ENCODE results near the gene PAPPA2. TPM values are rescaled to one million over a fixed set of nuclear protein-coding genes. Genes with fewer than 3 reads are reported as not detected.

PAPPA2 gene
- total RNA-seq, 1 donor from 2014 or later, result 0.25 TPM

DNA sequence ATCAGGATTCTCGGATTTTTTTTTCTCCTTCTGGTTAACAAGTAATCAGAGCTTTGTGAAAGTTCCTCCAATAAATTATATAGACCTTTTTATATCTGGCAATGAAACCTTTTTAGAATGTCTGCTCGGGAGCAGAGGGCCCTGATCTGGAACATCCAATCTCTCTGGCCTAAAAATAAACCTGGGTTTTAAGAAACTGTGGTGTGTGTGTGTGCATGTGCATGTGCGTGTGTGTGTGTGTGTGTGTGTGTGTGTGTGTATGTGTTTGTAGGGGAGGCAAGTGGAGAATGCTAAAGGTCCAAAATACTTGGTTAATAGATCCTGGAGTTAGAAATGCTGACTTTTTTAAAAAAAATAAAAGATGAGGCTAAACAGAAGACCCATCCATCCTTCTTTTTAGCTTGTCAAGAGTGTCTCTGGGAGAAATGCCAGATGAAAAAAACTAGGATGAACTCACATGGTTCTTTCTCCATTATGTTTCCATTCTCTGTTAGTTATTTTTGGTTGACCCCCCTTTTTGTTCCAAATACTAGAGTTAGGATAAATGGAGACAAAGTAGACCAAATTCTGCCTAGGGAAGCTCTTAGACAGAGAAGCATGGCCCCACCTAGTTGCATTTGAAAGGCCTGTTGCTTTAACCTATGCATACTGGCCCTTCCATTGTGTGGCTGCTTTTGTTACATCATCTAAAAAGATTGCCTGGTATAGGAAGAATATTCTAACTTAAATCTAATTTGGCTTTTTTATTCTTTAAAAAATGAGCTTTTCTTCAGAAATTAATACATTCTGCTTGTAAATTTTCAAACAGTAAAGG lies 175.9 kb downstream of the PAPPA2 start:
- H3K9me3 Mint-ChIP-seq, result no peaks in the 10 kb centered on the region
- H3K27ac Mint-ChIP-seq, result no peak overlapping the region
- H3K4me1 Mint-ChIP-seq, result no peaks in the 10 kb centered on the region
- no peak for DNase-seq (ENCODE audit: low spot score in 2 of 2, unreplicated experiment in 2 of 2)
- TF ChIP-seq, protein P1, sequence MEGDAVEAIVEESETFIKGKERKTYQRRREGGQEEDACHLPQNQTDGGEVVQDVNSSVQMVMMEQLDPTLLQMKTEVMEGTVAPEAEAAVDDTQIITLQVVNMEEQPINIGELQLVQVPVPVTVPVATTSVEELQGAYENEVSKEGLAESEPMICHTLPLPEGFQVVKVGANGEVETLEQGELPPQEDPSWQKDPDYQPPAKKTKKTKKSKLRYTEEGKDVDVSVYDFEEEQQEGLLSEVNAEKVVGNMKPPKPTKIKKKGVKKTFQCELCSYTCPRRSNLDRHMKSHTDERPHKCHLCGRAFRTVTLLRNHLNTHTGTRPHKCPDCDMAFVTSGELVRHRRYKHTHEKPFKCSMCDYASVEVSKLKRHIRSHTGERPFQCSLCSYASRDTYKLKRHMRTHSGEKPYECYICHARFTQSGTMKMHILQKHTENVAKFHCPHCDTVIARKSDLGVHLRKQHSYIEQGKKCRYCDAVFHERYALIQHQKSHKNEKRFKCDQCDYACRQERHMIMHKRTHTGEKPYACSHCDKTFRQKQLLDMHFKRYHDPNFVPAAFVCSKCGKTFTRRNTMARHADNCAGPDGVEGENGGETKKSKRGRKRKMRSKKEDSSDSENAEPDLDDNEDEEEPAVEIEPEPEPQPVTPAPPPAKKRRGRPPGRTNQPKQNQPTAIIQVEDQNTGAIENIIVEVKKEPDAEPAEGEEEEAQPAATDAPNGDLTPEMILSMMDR (IDR thresholded peaks at IDR 0.05; ENCODE audit: unreplicated experiment), result no peak
- no peak overlapping the region for H3K4me3 Mint-ChIP-seq
- H3K27me3 Mint-ChIP-seq (ENCODE audit: low read depth), result no peaks in the 10 kb centered on the region
- H3K36me3 Mint-ChIP-seq, result no peaks in the 10 kb centered on the region

DNA sequence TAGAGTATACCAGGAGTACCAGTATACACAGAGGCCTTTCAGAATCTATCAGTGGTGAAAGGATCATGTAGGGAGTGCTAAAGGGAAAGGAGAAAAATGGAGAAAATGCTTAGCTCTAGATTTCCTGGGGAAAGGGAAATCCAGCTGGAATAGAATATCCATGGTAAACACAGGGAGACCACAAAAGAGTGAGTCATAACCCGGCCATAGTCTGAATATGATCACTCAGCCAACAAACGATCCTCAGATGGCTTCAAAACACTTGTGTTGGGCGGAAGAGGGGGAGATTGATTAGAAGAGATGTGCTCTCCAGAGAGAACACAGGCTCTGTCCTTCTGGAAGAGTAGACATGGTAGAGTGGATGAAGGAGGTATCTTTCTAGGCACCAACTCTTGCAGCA lies 180.6 kb downstream of the PAPPA2 start:
- H3K4me1 Mint-ChIP-seq, result no peaks in the 10 kb centered on the region
- DNase-seq (ENCODE audit: low spot score in 2 of 2, unreplicated experiment in 2 of 2), result no peak
- H3K27ac Mint-ChIP-seq, result no peak overlapping the region
- H3K9me3 Mint-ChIP-seq, result peaks cover 10% of the 10 kb centered on the region
- H3K4me3 Mint-ChIP-seq, result no peak overlapping the region
- TF ChIP-seq, protein P1 (IDR thresholded peaks at IDR 0.05; ENCODE audit: unreplicated experiment), result no peak
- H3K27me3 Mint-ChIP-seq (ENCODE audit: low read depth), result no peaks in the 10 kb centered on the region
- H3K36me3 Mint-ChIP-seq, result no peaks in the 10 kb centered on the region

DNA sequence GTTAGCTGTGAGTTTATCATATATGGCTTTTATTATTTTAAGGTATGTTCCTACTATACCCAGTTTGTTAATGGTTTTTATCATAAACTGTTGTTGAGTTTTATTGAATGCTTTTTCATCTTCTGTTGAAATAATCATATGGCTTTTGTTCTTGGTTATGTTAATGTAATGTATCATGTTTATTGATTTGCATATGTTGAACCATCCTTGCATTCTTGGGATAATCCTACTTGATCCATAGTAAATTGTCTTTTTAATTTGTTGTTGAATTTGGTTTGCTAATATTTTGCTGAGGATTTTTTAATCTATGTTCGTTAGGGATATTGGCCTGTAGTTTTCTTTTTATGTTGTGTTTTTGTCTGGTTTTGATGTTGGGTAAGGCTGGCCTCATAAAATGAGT lies 185.6 kb downstream of the PAPPA2 start:
- no peak for DNase-seq (ENCODE audit: low spot score in 2 of 2, unreplicated experiment in 2 of 2)
- no peak overlapping the region for H3K4me3 Mint-ChIP-seq
- no peaks in the 10 kb centered on the region for H3K27me3 Mint-ChIP-seq (ENCODE audit: low read depth)
- H3K27ac Mint-ChIP-seq, result no peak overlapping the region
- TF ChIP-seq, protein P1 (IDR thresholded peaks at IDR 0.05; ENCODE audit: unreplicated experiment), result no peak
- H3K9me3 Mint-ChIP-seq, result peaks cover 43% of the 10 kb centered on the region
- no peaks in the 10 kb centered on the region for H3K4me1 Mint-ChIP-seq
- H3K36me3 Mint-ChIP-seq, result no peaks in the 10 kb centered on the region

DNA sequence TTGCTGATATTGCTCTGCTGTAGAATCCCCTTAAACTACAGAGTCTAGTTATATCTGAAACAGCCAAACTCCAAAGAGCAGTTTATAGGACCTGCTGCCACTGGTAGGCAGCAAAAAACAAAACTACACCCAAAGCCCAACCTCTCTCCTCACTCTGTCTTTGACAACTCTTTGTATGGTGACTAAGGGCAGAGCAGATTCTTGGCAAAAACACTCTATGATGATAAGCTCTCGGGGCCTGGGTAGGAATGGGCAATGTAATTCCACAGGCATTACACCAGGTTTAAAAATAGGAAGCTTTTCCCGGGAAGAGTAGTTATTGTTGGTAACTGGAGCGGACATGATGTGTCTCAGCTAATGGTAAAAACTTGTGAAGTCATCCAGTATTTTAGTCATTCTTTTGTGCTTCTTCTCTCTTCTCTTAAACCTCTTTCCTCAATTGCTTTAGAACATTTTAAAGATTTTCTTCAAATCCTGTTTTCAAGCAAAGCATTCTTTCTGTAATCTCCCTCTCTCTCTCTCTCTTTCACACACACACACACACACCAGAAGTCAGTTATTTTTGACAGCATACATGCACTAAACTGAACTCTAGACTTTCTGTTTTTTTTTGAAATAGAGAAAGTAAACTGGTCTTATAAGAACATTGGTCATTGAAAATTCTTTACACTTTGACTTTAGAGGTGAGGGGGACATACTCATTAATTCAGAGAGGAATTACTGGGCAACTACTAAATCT lies 193.5 kb downstream of the PAPPA2 start:
- H3K4me1 Mint-ChIP-seq, result peaks cover 2% of the 10 kb centered on the region
- H3K9me3 Mint-ChIP-seq, result peaks cover 29% of the 10 kb centered on the region
- no peaks in the 10 kb centered on the region for H3K36me3 Mint-ChIP-seq
- DNase-seq (ENCODE audit: low spot score in 2 of 2, unreplicated experiment in 2 of 2), result no peak
- H3K27me3 Mint-ChIP-seq (ENCODE audit: low read depth), result no peaks in the 10 kb centered on the region
- no peak overlapping the region for H3K4me3 Mint-ChIP-seq
- TF ChIP-seq, protein P1 (IDR thresholded peaks at IDR 0.05; ENCODE audit: unreplicated experiment), result no peak
- no peak overlapping the region for H3K27ac Mint-ChIP-seq

DNA sequence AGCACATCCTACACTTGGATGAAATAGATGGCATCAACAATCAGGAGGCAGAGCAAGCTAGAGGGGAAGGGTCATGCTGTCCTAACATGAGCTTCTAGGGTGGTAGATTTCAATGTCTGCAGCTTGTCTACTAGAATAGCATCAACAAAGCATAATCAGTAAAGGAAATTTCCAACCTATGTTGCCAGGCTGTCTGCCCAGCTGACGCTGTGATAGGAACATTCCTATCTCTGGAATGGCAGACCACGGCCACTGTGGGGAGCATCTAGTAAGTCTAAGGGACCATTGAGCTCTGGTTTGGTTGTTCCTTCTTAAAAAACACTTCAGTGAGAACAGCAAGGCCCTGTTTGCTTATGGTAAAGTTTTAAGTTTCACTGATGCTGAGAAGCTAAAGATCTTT lies 206.8 kb downstream of the PAPPA2 start:
- no peaks in the 10 kb centered on the region for H3K4me1 Mint-ChIP-seq
- DNase-seq (ENCODE audit: low spot score in 2 of 2, unreplicated experiment in 2 of 2), result no peak
- no peak overlapping the region for H3K27ac Mint-ChIP-seq
- no peak overlapping the region for H3K4me3 Mint-ChIP-seq
- peaks cover 3% of the 10 kb centered on the region for H3K27me3 Mint-ChIP-seq (ENCODE audit: low read depth)
- H3K36me3 Mint-ChIP-seq, result no peaks in the 10 kb centered on the region
- peaks cover 4% of the 10 kb centered on the region for H3K9me3 Mint-ChIP-seq
- TF ChIP-seq, protein P1 (IDR thresholded peaks at IDR 0.05; ENCODE audit: unreplicated experiment), result no peak

Data from mesothelial cell of epicardium (in vitro differentiated cells).